Left renal pelvis (tissue), 4 donors: ENCODE data around the gene ITPKB. TPM values are rescaled to one million over a fixed set of nuclear protein-coding genes. Genes with fewer than 3 reads are reported as not detected.
"Not testable (repeated sequence)": the region's sequence is repeated elsewhere in the genome, so short reads cannot be mapped to it uniquely, and the experiment has no call there.

Source experiments
- DNase-seq, 4 donors: peaks; one replicate each; pipeline ENCODE4 v3.0.0-alpha.2; 2013; ENCODE audit warnings: low read depth in 4 of 4, low spot score in 3 of 4
- polyA plus RNA-seq, 4 donors: library from polyadenylated mRNA; unstranded; fragments of 120-200 nt; gene quantifications; one replicate each; pipeline ENCODE4 v1.2.1, GENCODE V29; 2013; ENCODE audit not compliant: insufficient read length in 4 of 4

Gene ITPKB
- polyA plus RNA-seq, 4 donors: 22.5 to 26.3 (median 23.4) TPM

GRCh38 chr1:226608699-226609505 is 130.2 kb downstream of the ITPKB start:
- peak in 3 of 4 donors; percentile 41 to 55 (median 52) for DNase-seq

GRCh38 chr1:226607821-226608220 is 131.3 kb downstream of the ITPKB start:
- DNase-seq: no peak

GRCh38 chr1:226607268-226607660 is 131.8 kb downstream of the ITPKB start:
- DNase-seq: no peak

GRCh38 chr1:226606311-226607267 is 132.5 kb downstream of the ITPKB start:
- no peak for DNase-seq

GRCh38 chr1:226605318-226605950 is 133.6 kb downstream of the ITPKB start:
- no peak for DNase-seq

- no peak for DNase-seq
Measured at GRCh38 chr1:226604560-226605317, 134.3 kb downstream of the ITPKB start.

- DNase-seq: no peak
Measured at GRCh38 chr1:226603858-226604559, 135.1 kb downstream of the ITPKB start.

- DNase-seq: no peak
Measured at GRCh38 chr1:226603022-226603857, 135.8 kb downstream of the ITPKB start.

GRCh38 chr1:226602186-226603021 is 136.7 kb downstream of the ITPKB start:
- no peak for DNase-seq

GRCh38 chr1:226601456-226601855 is 137.6 kb downstream of the ITPKB start:
- no peak for DNase-seq

- no peak for DNase-seq
Measured at GRCh38 chr1:226600254-226600653, 138.8 kb downstream of the ITPKB start.

GRCh38 chr1:226599636-226600238 is 139.3 kb downstream of the ITPKB start:
- DNase-seq: no peak

- DNase-seq: not testable (repeated sequence)
Measured at GRCh38 chr1:226598955-226599354, 140.1 kb downstream of the ITPKB start.

- DNase-seq: no peak
Measured at GRCh38 chr1:226598455-226598849, 140.6 kb downstream of the ITPKB start.

GRCh38 chr1:226597616-226598454 is 141.2 kb downstream of the ITPKB start:
- no peak for DNase-seq

- no peak for DNase-seq
Measured at GRCh38 chr1:226596531-226597165, 142.4 kb downstream of the ITPKB start.
